Stimulated activated CD4-positive, alpha-beta T cell treated with anti-CD3 and anti-CD28 coated beads, Interleukin-2, amount 100 ng/mL, for 24 hours (primary cell): ENCODE data around the gene SUSD5.
"Not testable (repeated sequence)": the region's sequence is repeated elsewhere in the genome, so short reads cannot be mapped to it uniquely, and the experiment has no call there.

Source experiments
- DNase-seq, 2 donors: peaks; one replicate each; pipeline ENCODE4 v3.0.0-alpha.2; 2020

The SUSD5 gene

DNA sequence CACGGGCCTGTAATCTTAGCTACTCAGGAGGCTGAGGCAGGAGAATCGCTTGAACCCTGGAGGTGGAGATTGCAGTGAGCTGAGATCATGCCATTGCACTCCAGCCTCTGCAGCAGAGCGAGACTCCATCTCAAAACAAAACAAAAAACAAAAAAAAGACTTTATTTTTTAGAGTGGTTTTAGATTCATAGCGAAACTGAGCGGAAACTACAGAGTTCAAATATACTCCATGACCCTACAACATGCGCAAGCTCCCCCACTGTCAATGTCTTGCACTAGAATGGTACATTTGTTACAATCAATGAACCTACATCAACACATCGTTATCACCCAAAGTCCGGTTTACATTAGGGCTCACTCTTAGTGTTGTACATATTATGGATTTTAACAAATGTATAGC lies 107.0 kb downstream of the SUSD5 start:
- no peak for DNase-seq

DNA sequence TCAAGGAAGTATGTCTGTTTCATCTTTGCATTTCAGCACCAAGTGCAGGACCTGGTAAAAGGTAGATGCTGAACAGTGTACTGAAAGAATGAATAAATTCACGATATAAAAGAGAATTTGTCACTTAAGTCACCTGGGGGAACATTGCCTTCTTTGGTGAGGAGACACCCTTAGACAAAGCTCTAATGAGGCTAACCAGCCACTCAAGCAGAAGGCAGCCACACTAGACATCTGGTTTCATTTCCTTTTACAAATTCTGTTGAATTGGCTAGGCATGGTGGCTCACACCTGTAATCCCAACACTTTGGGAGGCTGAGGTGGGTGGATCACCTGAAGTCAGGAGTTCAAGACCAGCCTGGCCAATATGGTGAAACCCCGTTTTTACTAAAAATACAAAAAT lies 111.8 kb downstream of the SUSD5 start:
- not testable (repeated sequence) for DNase-seq

DNA sequence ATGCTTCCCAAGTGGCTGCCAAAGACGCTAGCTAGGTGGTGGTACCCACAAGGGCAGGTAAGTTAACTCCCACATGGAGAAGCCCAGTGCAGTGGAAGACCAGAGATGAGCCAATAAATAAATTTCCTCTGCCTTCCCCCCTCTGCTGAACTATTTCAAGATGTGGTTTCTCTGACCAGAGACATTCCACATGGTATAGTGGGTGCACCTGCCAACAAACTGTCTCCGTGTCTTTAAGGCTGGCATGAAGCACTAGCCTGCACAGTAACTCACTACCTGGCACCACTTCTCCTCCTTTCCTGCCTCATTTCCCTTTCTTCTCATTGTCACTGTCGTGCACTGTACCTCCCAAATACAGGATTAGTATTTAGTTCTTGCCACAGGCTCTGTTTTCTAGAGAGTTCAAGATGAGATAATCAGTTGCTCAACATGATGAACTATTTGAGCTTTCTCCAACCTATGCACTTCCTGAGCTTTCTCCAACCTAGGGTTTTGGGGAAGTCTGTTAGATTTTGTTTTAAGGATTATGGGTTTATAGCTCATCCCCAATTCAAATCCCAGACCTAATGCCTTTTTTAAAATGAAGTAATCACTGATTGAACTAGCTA lies 113.2 kb downstream of the SUSD5 start:
- no peak for DNase-seq

DNA sequence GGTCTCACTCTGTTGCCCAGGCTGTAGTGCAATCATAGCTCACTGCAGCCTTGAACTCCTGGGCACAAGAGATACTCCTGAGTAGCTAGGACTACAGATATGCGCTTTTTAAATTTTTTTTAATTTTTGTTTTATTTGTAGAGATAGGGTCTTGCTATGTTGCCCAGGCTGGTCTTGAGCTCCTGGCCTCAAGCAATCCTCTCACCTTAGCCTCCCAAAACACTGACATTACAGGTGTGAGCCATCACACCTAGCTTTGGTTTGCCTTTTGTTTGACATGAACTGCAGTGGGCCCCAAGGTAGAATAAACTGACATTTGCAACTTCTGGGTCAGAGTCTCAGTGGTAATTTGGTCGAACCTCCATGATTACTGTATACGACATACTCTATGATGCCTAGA lies 113.8 kb downstream of the SUSD5 start:
- DNase-seq, result no peak

DNA sequence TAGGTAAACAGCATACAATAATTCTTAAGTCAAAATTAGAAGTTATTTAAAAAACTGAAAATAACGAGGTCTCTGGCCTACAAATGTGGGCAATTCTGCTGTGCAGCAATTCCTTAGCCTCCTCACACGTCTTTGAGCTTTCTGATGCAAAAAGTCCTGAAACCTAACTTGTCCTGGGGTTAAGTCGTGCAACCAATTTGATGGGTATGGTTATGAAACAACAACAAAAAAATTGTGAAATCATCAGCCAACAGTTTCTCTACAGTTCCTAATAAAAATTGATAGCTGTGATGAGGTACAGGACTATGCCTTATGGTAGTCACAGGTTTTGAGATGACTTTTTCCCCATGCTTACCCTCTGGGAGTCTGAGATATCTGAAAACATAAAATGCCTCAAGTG lies 115.1 kb downstream of the SUSD5 start:
- no peak for DNase-seq

DNA sequence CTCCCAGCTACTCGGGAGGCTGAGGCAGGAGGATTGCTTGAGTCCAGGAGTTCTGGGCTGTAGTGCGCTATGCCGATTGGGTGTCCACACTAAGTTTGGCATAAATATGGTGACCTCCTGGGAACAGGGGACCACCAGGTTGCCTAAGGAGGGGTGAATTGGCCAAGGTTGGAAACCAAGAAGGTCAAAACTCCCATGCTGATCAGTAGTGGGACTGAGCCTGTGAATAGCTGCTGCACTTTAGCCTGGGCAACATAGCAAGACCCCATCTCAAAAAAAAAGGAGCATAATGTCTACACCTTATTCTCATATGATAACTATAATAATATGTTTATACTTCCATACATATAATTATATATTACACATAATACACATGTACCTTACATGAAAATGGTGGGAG lies 115.6 kb downstream of the SUSD5 start:
- DNase-seq, result no peak

DNA sequence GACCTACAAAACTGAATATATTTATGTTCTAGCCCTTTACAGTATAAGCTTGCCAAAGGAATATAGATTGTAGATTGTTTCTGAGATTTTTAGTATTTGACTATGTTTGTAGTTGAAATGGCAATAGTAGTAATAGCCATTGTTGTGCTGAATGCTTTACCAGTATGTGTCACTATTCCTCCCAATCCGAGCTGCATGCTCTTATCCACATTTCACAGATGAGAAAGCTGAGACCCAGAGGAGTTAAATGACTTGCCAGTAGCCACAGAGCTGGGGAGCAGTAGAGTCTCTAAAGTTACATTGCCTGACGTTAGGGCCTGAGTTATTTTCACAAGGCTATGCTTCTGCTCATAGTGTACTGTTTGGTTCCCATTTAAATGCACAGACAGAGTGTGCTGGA lies 118.4 kb downstream of the SUSD5 start:
- DNase-seq, result no peak
